Neural crest cell (in vitro differentiated cells): ENCODE data around the gene SYNPO. TPM values are rescaled to one million over a fixed set of nuclear protein-coding genes. Genes with fewer than 3 reads are reported as not detected.

ENCODE experiments used
- DNase-seq: peaks from one replicate; pipeline ENCODE4 v3.0.0; 2021; ENCODE audit warnings: low read depth, mixed read lengths, low spot score
- H3K27ac Mint-ChIP-seq: one replicate; pipeline ENCODE4 v1.8.0; 2021; ENCODE audit warnings: mild to moderate bottlenecking, mixed read lengths; ENCODE audit not compliant: unreplicated experiment
- H3K27me3 Mint-ChIP-seq: 2 replicates; pipeline ENCODE4 v1.8.0; 2021; ENCODE audit warnings: low read depth, mild to moderate bottlenecking, mixed read lengths
- H3K36me3 Mint-ChIP-seq: 2 replicates; pipeline ENCODE4 v1.8.0; 2021; ENCODE audit warnings: low read depth, mild to moderate bottlenecking, mixed read lengths
- H3K4me1 Mint-ChIP-seq: 2 replicates; pipeline ENCODE4 v1.8.0; 2021; ENCODE audit warnings: mixed read lengths
- H3K4me3 Mint-ChIP-seq: one replicate; pipeline ENCODE4 v1.8.0; 2021; ENCODE audit warnings: mild to moderate bottlenecking, mixed read lengths
- H3K9me3 Mint-ChIP-seq: 2 replicates; pipeline ENCODE4 v1.8.0; 2021; ENCODE audit warnings: mixed read lengths
- CTCF ChIP-seq: fragments of 200-600 bp; sonication (generic); conservative IDR thresholded peaks from 2 replicates; pipeline ENCODE4 v1.5.0; 2021; ENCODE audit warnings: antibody characterized with exemption, mild to moderate bottlenecking
- total RNA-seq: library from RNA; stranded (reverse); gene quantifications from 2 replicates; pipeline ENCODE4 v1.2.1, GENCODE V29; 2021

The SYNPO gene
- total RNA-seq, 1 donor from 2014 or later, result 1.5 TPM

GRCh38 chr5:150622157-150622556, 18.3 kb upstream of the SYNPO start:
- no peak overlapping the region for H3K27ac Mint-ChIP-seq
- no peak for TF ChIP-seq CTCF
- H3K27me3 Mint-ChIP-seq, result peaks cover 34% of the 10 kb centered on the region
- H3K36me3 Mint-ChIP-seq, result no peaks in the 10 kb centered on the region
- no peak overlapping the region for H3K4me3 Mint-ChIP-seq
- no peaks in the 10 kb centered on the region for H3K9me3 Mint-ChIP-seq
- H3K4me1 Mint-ChIP-seq, result peaks cover 10% of the 10 kb centered on the region
- DNase-seq, result no peak

- H3K27me3 Mint-ChIP-seq, result peaks cover 37% of the 10 kb centered on the region
- no peak overlapping the region for H3K4me3 Mint-ChIP-seq
- TF ChIP-seq CTCF, result no peak
- no peaks in the 10 kb centered on the region for H3K36me3 Mint-ChIP-seq
- H3K9me3 Mint-ChIP-seq, result no peaks in the 10 kb centered on the region
- peaks cover 10% of the 10 kb centered on the region for H3K4me1 Mint-ChIP-seq
- no peak overlapping the region for H3K27ac Mint-ChIP-seq
- DNase-seq, result no peak
Observed at GRCh38 chr5:150623152-150623877, 17.1 kb upstream of the SYNPO start.

- peaks cover 10% of the 10 kb centered on the region for H3K4me1 Mint-ChIP-seq
- H3K4me3 Mint-ChIP-seq, result peak overlapping the region; percentile 72
- H3K36me3 Mint-ChIP-seq, result no peaks in the 10 kb centered on the region
- H3K27me3 Mint-ChIP-seq, result peaks cover 37% of the 10 kb centered on the region
- no peak for DNase-seq
- no peak overlapping the region for H3K27ac Mint-ChIP-seq
- H3K9me3 Mint-ChIP-seq, result no peaks in the 10 kb centered on the region
- no peak for TF ChIP-seq CTCF
Observed at GRCh38 chr5:150623878-150624216, 16.6 kb upstream of the SYNPO start.

- no peak overlapping the region for H3K27ac Mint-ChIP-seq
- H3K27me3 Mint-ChIP-seq, result peaks cover 37% of the 10 kb centered on the region
- H3K36me3 Mint-ChIP-seq, result no peaks in the 10 kb centered on the region
Observed at GRCh38 chr5:150624334-150625163, 15.9 kb upstream of the SYNPO start.

GRCh38 chr5:150625164-150625535, 15.3 kb upstream of the SYNPO start:
- TF ChIP-seq CTCF, result no peak
- Mint-ChIP-seq H3K27ac (no peak overlapping the region), H3K4me3 (no peak overlapping the region), H3K4me1 (peaks cover 10% of the 10 kb centered on the region), H3K36me3 (no peaks in the 10 kb centered on the region), H3K9me3 (no peaks in the 10 kb centered on the region), H3K27me3 (peaks cover 37% of the 10 kb centered on the region)
- DNase-seq, result no peak

More at GRCh38 chr5:150624334-150625163, 15.9 kb upstream of the SYNPO start:
- peaks cover 10% of the 10 kb centered on the region for H3K4me1 Mint-ChIP-seq
- no peaks in the 10 kb centered on the region for H3K9me3 Mint-ChIP-seq
- H3K4me3 Mint-ChIP-seq, result peak overlapping the region; percentile 72
- TF ChIP-seq CTCF, result no peak
- DNase-seq, result no peak
